Measurements from ENCODE around the gene C13orf46.

C13orf46 gene

GRCh38 chr13:113943821-113944565 lies 29.9 kb downstream of the C13orf46 start:
- H3K9ac ChIP-seq (ENCODE audit: insufficient read length, low read depth) = no peak overlapping the region
- no peaks in the 10 kb centered on the region for H3K27me3 ChIP-seq (ENCODE audit: insufficient read depth, insufficient read length)
- peaks cover 9% of the 10 kb centered on the region for H3K4me1 ChIP-seq (ENCODE audit: insufficient read depth, insufficient read length)
- DNase-seq (ENCODE audit: low read depth, low spot score) = no peak
- TF ChIP-seq YY1 (IDR thresholded peaks at IDR 0.05; ENCODE audit: insufficient read depth, insufficient read length) (no peak), ZNF274 (IDR thresholded peaks at IDR 0.05; ENCODE audit: low read depth, low read length) (no peak), SUZ12 (IDR thresholded peaks at IDR 0.05; ENCODE audit: extremely low read depth, insufficient read depth, insufficient read length) (no peak)
- no peaks in the 10 kb centered on the region for H3K9me3 ChIP-seq (ENCODE audit: insufficient read depth, low read length)
- H3K4me3 ChIP-seq (ENCODE audit: insufficient read length, low read depth) = no peak overlapping the region
- no peaks in the 10 kb centered on the region for H3K36me3 ChIP-seq (ENCODE audit: insufficient read depth, insufficient read length, low read length)

- H3K4me1 ChIP-seq (ENCODE audit: insufficient read depth, insufficient read length) = peaks cover 15% of the 10 kb centered on the region
- H3K27me3 ChIP-seq (ENCODE audit: insufficient read depth, insufficient read length) = no peaks in the 10 kb centered on the region
- no peaks in the 10 kb centered on the region for H3K9me3 ChIP-seq (ENCODE audit: insufficient read depth, low read length)
- H3K36me3 ChIP-seq (ENCODE audit: insufficient read depth, insufficient read length, low read length) = no peaks in the 10 kb centered on the region
- H3K9ac ChIP-seq (ENCODE audit: insufficient read length, low read depth) = no peak overlapping the region
- no peak for TF ChIP-seq ZNF274 (IDR thresholded peaks at IDR 0.05; ENCODE audit: low read depth, low read length)
- no peak for TF ChIP-seq SUZ12 (IDR thresholded peaks at IDR 0.05; ENCODE audit: extremely low read depth, insufficient read depth, insufficient read length)
- TF ChIP-seq YY1 (IDR thresholded peaks at IDR 0.05; ENCODE audit: insufficient read depth, insufficient read length) = no peak
- no peak for DNase-seq (ENCODE audit: low read depth, low spot score)
- H3K4me3 ChIP-seq (ENCODE audit: insufficient read length, low read depth) = no peak overlapping the region
Measured at GRCh38 chr13:113942591-113943103, 31.2 kb downstream of the C13orf46 start.

- Histone ChIP-seq H3K36me3 (ENCODE audit: insufficient read depth, insufficient read length, low read length) (no peaks in the 10 kb centered on the region), H3K4me1 (ENCODE audit: insufficient read depth, insufficient read length) (peaks cover 15% of the 10 kb centered on the region), H3K27me3 (ENCODE audit: insufficient read depth, insufficient read length) (no peaks in the 10 kb centered on the region), H3K9ac (ENCODE audit: insufficient read length, low read depth) (no peak overlapping the region), H3K4me3 (ENCODE audit: insufficient read length, low read depth) (no peak overlapping the region), H3K9me3 (ENCODE audit: insufficient read depth, low read length) (no peaks in the 10 kb centered on the region)
- TF ChIP-seq ZNF274 (IDR thresholded peaks at IDR 0.05; ENCODE audit: low read depth, low read length) = no peak
- TF ChIP-seq YY1 (IDR thresholded peaks at IDR 0.05; ENCODE audit: insufficient read depth, insufficient read length) = no peak
- no peak for TF ChIP-seq SUZ12 (IDR thresholded peaks at IDR 0.05; ENCODE audit: extremely low read depth, insufficient read depth, insufficient read length)
- DNase-seq (ENCODE audit: low read depth, low spot score) = no peak
Measured at GRCh38 chr13:113941571-113942191, 32.2 kb downstream of the C13orf46 start.

- H3K4me3 ChIP-seq (ENCODE audit: insufficient read length, low read depth) = no peak overlapping the region
- H3K9me3 ChIP-seq (ENCODE audit: insufficient read depth, low read length) = no peaks in the 10 kb centered on the region
- H3K4me1 ChIP-seq (ENCODE audit: insufficient read depth, insufficient read length) = peaks cover 22% of the 10 kb centered on the region
- no peak for TF ChIP-seq YY1 (IDR thresholded peaks at IDR 0.05; ENCODE audit: insufficient read depth, insufficient read length)
- no peak for TF ChIP-seq ZNF274 (IDR thresholded peaks at IDR 0.05; ENCODE audit: low read depth, low read length)
- TF ChIP-seq SUZ12 (IDR thresholded peaks at IDR 0.05; ENCODE audit: extremely low read depth, insufficient read depth, insufficient read length) = no peak
- DNase-seq (ENCODE audit: low read depth, low spot score) = no peak
- no peaks in the 10 kb centered on the region for H3K27me3 ChIP-seq (ENCODE audit: insufficient read depth, insufficient read length)
- no peak overlapping the region for H3K9ac ChIP-seq (ENCODE audit: insufficient read length, low read depth)
- no peaks in the 10 kb centered on the region for H3K36me3 ChIP-seq (ENCODE audit: insufficient read depth, insufficient read length, low read length)
Measured at GRCh38 chr13:113939944-113940297, 34.0 kb downstream of the C13orf46 start.

GRCh38 chr13:113939129-113939943 lies 34.5 kb downstream of the C13orf46 start:
- Histone ChIP-seq H3K9me3 (ENCODE audit: insufficient read depth, low read length) (no peaks in the 10 kb centered on the region), H3K4me1 (ENCODE audit: insufficient read depth, insufficient read length) (peaks cover 28% of the 10 kb centered on the region), H3K27me3 (ENCODE audit: insufficient read depth, insufficient read length) (no peaks in the 10 kb centered on the region), H3K9ac (ENCODE audit: insufficient read length, low read depth) (peak overlapping the region; percentile 25), H3K4me3 (ENCODE audit: insufficient read length, low read depth) (no peak overlapping the region), H3K36me3 (ENCODE audit: insufficient read depth, insufficient read length, low read length) (no peaks in the 10 kb centered on the region)
- TF ChIP-seq SUZ12 (IDR thresholded peaks at IDR 0.05; ENCODE audit: extremely low read depth, insufficient read depth, insufficient read length) = no peak
- no peak for TF ChIP-seq ZNF274 (IDR thresholded peaks at IDR 0.05; ENCODE audit: low read depth, low read length)
- TF ChIP-seq YY1 (IDR thresholded peaks at IDR 0.05; ENCODE audit: insufficient read depth, insufficient read length) = no peak
- no peak for DNase-seq (ENCODE audit: low read depth, low spot score)

GRCh38 chr13:113938716-113939115 lies 35.2 kb downstream of the C13orf46 start:
- Histone ChIP-seq H3K9me3 (ENCODE audit: insufficient read depth, low read length) (no peaks in the 10 kb centered on the region), H3K36me3 (ENCODE audit: insufficient read depth, insufficient read length, low read length) (no peaks in the 10 kb centered on the region), H3K9ac (ENCODE audit: insufficient read length, low read depth) (no peak overlapping the region), H3K4me1 (ENCODE audit: insufficient read depth, insufficient read length) (peaks cover 31% of the 10 kb centered on the region), H3K4me3 (ENCODE audit: insufficient read length, low read depth) (no peak overlapping the region), H3K27me3 (ENCODE audit: insufficient read depth, insufficient read length) (no peaks in the 10 kb centered on the region)
- TF ChIP-seq ZNF274 (IDR thresholded peaks at IDR 0.05; ENCODE audit: low read depth, low read length) (no peak), SUZ12 (IDR thresholded peaks at IDR 0.05; ENCODE audit: extremely low read depth, insufficient read depth, insufficient read length) (no peak), YY1 (IDR thresholded peaks at IDR 0.05; ENCODE audit: insufficient read depth, insufficient read length) (no peak)
- DNase-seq (ENCODE audit: low read depth, low spot score) = no peak
